Activated CD4-positive, alpha-beta T cell treated with anti-CD3 and anti-CD28 coated beads, Interleukin-2, amount 10 ng/mL, durations not matched to agents 24 days and 14 days (primary cell): ENCODE results near the gene PRLHR. TPM values are rescaled to one million over a fixed set of nuclear protein-coding genes. Genes with fewer than 3 reads are reported as not detected.

Source experiments
- DNase-seq: peaks from one replicate; pipeline ENCODE4 v3.0.0; 2022
- H3K27ac Mint-ChIP-seq: one replicate; pipeline ENCODE4 v1.8.0; 2022; ENCODE audit warnings: mild to moderate bottlenecking, mixed read lengths
- H3K27me3 Mint-ChIP-seq: one replicate; pipeline ENCODE4 v1.8.0; 2022; ENCODE audit warnings: mixed read lengths
- H3K36me3 Mint-ChIP-seq: one replicate; pipeline ENCODE4 v1.8.0; 2022; ENCODE audit warnings: low read depth, mild to moderate bottlenecking, mixed read lengths
- H3K4me1 Mint-ChIP-seq: one replicate; pipeline ENCODE4 v1.8.0; 2021; ENCODE audit warnings: mixed read lengths
- H3K4me3 Mint-ChIP-seq: one replicate; pipeline ENCODE4 v1.8.0; 2022; ENCODE audit warnings: mild to moderate bottlenecking, moderate library complexity, mixed read lengths
- H3K9me3 Mint-ChIP-seq: one replicate; pipeline ENCODE4 v1.8.0; 2021; ENCODE audit warnings: mixed read lengths
- intact Hi-C: fragments of 100-400 bp; cut with micrococcal nuclease; formaldehyde crosslinking; loops from one replicate; pipeline ENCODE4 v1.15.1; 2023
- total RNA-seq: library from RNA; stranded (reverse); gene quantifications from 2 replicates; pipeline ENCODE4 v1.2.3, GENCODE V29; 2022

Gene PRLHR
- total RNA-seq, 1 donor from 2014 or later: not detected

DNA sequence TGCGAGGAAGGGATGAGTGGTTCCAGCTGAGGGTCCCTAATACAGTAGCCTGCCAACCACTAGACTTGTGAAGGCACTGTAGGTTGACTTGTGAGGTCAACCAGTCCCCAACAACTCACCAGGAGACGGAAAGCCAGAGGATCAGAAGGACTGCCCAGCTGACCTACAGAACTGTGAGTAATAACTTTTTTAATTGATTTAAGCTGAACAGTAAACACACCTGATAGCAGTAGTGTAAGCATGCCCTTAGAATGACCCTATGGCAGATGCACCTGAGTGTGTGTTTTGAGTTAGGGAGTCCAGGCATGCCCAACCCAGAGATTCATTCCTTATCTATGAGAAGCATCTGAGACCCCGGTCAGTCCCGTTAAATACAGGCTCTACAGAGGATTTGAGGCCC lies 14.1 kb downstream of the PRLHR start:
- Mint-ChIP-seq H3K36me3 (no peaks in the 10 kb centered on the region), H3K4me3 (no peak overlapping the region), H3K27me3 (peaks cover 13% of the 10 kb centered on the region), H3K27ac (no peak overlapping the region), H3K9me3 (no peaks in the 10 kb centered on the region), H3K4me1 (no peaks in the 10 kb centered on the region)
- DNase-seq: no peak
- intact Hi-C loops: no loop called here

DNA sequence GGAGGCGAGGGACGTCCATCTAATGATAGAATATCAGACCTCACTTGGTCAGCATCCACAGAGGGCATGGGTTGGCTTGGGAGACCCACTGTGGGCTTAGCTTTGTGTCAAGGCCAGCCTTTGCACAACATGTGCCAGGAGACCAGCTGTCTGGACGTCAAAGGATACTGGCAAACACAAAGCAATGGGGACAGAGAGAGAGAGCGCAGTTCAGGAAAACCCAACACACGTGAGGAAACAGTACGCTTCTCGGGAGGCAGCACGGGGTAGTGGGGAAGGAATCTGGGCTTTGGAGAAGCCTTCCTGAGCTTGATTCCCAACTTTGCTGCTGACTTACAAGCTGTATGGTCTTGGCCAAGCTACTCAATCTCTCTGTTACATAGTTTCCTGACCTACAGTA lies 14.7 kb downstream of the PRLHR start:
- H3K36me3 Mint-ChIP-seq: no peaks in the 10 kb centered on the region
- no peaks in the 10 kb centered on the region for H3K4me1 Mint-ChIP-seq
- H3K27ac Mint-ChIP-seq: no peak overlapping the region
- no peak for DNase-seq
- no peak overlapping the region for H3K4me3 Mint-ChIP-seq
- no peaks in the 10 kb centered on the region for H3K9me3 Mint-ChIP-seq
- H3K27me3 Mint-ChIP-seq: peaks cover 13% of the 10 kb centered on the region
- intact Hi-C loops: no loop called here

DNA sequence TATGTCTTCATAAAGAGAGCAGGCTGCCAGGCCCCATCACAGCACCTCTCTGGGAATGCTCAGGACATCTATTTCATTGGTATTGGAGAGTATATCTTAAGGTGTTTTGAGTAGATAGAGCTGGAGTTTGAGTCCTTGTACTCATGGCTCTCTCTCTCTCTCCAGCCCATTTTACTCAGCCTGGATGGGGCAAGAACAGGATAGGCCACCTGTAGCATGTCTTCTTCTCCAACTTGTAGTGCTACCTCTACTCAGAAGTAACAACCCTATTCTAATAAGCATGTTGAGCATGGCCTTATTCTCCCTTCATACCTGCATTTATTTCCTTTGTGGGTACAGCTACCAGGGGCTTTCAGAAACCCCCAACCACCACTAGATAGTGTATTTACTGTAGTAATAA lies 21.9 kb downstream of the PRLHR start:
- H3K4me1 Mint-ChIP-seq: no peaks in the 10 kb centered on the region
- no peak overlapping the region for H3K4me3 Mint-ChIP-seq
- no peak overlapping the region for H3K27ac Mint-ChIP-seq
- intact Hi-C loops: no loop called here
- H3K9me3 Mint-ChIP-seq: no peaks in the 10 kb centered on the region
- H3K36me3 Mint-ChIP-seq: no peaks in the 10 kb centered on the region
- H3K27me3 Mint-ChIP-seq: peaks cover 7% of the 10 kb centered on the region
- DNase-seq: no peak

- DNase-seq: no peak
- no peak overlapping the region for H3K4me3 Mint-ChIP-seq
- intact Hi-C loops: no loop called here
- no peaks in the 10 kb centered on the region for H3K36me3 Mint-ChIP-seq
- H3K27ac Mint-ChIP-seq: no peak overlapping the region
- H3K4me1 Mint-ChIP-seq: no peaks in the 10 kb centered on the region
- no peaks in the 10 kb centered on the region for H3K9me3 Mint-ChIP-seq
- peaks cover 3% of the 10 kb centered on the region for H3K27me3 Mint-ChIP-seq
These were observed 23.0 kb downstream of the PRLHR start for GRCh38 chr10:118572256-118573041.

- Mint-ChIP-seq H3K4me1 (no peaks in the 10 kb centered on the region), H3K27ac (no peak overlapping the region), H3K27me3 (peaks cover 3% of the 10 kb centered on the region), H3K4me3 (no peak overlapping the region), H3K36me3 (no peaks in the 10 kb centered on the region), H3K9me3 (no peaks in the 10 kb centered on the region)
- DNase-seq: peak; percentile 44
- intact Hi-C loops: no loop called here
These were observed 24.3 kb downstream of the PRLHR start for GRCh38 chr10:118571123-118571522.

DNA sequence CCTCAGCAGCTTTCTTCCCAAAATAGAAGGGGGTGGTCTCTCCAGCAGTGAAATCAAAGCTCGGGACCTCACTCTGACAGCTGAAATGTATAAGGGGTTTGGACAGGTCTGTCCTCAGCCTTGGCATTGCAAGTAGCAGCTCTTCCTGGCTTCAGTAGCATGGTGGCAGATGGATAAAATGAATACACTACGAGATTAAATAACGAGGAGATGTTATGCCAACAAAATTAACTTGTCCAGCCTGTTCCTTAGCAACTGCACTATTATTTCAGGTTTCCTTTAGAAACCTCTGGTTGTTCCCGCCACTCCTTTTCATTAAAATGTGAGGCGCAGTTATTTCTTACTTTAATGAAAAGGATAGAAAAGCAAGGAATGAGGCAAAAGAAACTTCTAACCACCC lies 24.9 kb downstream of the PRLHR start:
- H3K27ac Mint-ChIP-seq: no peak overlapping the region
- DNase-seq: peak; percentile 40
- H3K27me3 Mint-ChIP-seq: peaks cover 3% of the 10 kb centered on the region
- no peaks in the 10 kb centered on the region for H3K36me3 Mint-ChIP-seq
- intact Hi-C loops: no loop called here
- H3K4me3 Mint-ChIP-seq: no peak overlapping the region
- no peaks in the 10 kb centered on the region for H3K9me3 Mint-ChIP-seq
- H3K4me1 Mint-ChIP-seq: no peaks in the 10 kb centered on the region

DNA sequence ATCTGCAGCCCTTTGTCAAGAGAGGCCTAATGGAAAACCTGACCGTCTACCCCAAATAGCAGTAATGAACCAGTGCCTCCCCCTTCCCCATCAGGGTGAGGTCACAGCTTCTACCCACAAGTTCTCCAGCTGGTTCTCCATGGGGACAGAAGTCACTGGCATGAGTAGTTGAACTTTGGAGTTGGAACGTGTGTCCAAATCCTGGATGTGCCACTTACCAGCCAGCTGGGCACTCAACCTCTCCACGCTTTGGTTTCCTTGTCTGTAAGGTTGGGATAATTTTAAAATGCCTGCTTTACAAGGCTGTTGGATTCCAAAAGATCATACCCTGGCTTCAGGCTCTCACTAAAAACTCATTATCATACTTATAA lies 25.6 kb downstream of the PRLHR start:
- intact Hi-C loops: loop anchor here (5.0 kb wide), 1 partner anchor 457 kb away; the partner anchor contains the start of gene NANOS1
- Mint-ChIP-seq H3K36me3 (no peaks in the 10 kb centered on the region), H3K9me3 (no peaks in the 10 kb centered on the region), H3K27me3 (peaks cover 3% of the 10 kb centered on the region), H3K4me1 (no peaks in the 10 kb centered on the region), H3K27ac (no peak overlapping the region), H3K4me3 (no peak overlapping the region)
- DNase-seq: no peak

- H3K4me1 Mint-ChIP-seq: no peaks in the 10 kb centered on the region
- no peaks in the 10 kb centered on the region for H3K27me3 Mint-ChIP-seq
- no peaks in the 10 kb centered on the region for H3K9me3 Mint-ChIP-seq
- H3K4me3 Mint-ChIP-seq: no peak overlapping the region
- H3K27ac Mint-ChIP-seq: no peak overlapping the region
- intact Hi-C loops: loop anchor here (5.0 kb wide), 1 partner anchor 458 kb away; the partner anchor contains the start of gene NANOS1
- no peaks in the 10 kb centered on the region for H3K36me3 Mint-ChIP-seq
- DNase-seq: peak; percentile 55
These were observed 26.1 kb downstream of the PRLHR start for GRCh38 chr10:118569241-118569881.

DNA sequence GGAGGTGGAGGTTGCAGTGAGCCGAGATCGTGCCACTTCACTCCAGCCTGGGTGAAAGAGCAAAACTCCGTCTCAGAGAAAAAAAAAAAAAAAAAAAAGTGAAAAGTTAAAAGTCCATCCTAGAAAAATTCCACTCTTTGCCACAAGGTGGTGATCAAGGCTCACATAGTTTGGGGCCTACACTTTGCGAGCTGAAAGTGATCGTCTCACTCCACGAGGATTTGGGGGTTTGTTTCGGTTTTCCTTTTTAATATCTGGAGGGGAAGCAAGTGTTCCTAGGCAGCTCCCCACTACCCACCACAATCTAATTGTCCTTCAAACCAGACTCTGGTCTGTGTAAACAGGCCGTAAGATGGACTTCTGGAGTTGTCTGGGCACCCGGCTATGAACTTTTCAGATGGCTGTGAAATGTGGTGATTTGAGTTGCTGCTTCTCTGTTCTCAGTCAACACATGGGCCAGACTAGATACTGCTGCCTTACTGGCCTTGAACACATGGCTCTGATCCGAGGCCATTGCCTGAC lies 27.1 kb downstream of the PRLHR start:
- Mint-ChIP-seq H3K36me3 (no peaks in the 10 kb centered on the region), H3K27ac (no peak overlapping the region), H3K4me3 (no peak overlapping the region), H3K4me1 (no peaks in the 10 kb centered on the region), H3K27me3 (peaks cover 8% of the 10 kb centered on the region), H3K9me3 (no peaks in the 10 kb centered on the region)
- DNase-seq: peak; percentile 90
- intact Hi-C loops: loop anchor here (1.0 to 5.0 kb wide), 3 partner anchors 153 to 459 kb away; partner anchors contain the start of gene NANOS1

DNA sequence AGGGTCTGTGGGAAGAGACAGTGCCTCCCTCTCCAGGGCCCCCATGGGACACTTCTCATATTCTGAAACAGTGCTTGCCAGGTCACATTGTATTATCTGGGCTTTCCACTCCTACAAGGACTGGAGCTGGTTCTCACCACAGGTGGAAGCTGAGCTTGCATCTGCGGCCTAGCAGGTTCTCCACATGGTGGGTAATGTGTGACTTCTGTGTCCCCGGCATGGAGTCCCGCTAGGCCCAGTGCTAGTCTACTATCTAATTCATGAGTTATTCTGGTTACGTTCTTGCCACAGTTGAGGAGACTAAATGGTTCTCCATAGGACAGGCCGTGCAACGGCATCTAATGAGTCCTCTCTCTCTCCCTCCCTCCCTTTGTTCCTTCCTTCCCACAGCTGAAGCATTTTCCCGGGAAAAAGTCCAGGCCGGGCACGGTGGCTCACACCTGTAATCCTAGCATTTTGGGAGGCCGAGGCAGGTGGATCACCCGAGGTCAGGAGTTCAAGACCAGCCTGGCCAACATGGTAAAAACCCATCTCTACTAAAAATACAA lies 27.7 kb downstream of the PRLHR start:
- Mint-ChIP-seq H3K36me3 (no peaks in the 10 kb centered on the region), H3K27me3 (peaks cover 11% of the 10 kb centered on the region), H3K27ac (no peak overlapping the region), H3K4me1 (no peaks in the 10 kb centered on the region), H3K4me3 (no peak overlapping the region), H3K9me3 (no peaks in the 10 kb centered on the region)
- no peak for DNase-seq
- intact Hi-C loops: loop anchor here (1.0 to 5.0 kb wide), 3 partner anchors 154 to 460 kb away; partner anchors contain the start of gene NANOS1

- H3K27ac Mint-ChIP-seq: no peak overlapping the region
- H3K36me3 Mint-ChIP-seq: no peaks in the 10 kb centered on the region
- H3K4me3 Mint-ChIP-seq: no peak overlapping the region
- intact Hi-C loops: loop anchor here (5.0 kb wide), 1 partner anchor 460 kb away; the partner anchor contains the start of gene NANOS1
- peak; percentile 43 for DNase-seq
- no peaks in the 10 kb centered on the region for H3K9me3 Mint-ChIP-seq
- H3K4me1 Mint-ChIP-seq: no peaks in the 10 kb centered on the region
- H3K27me3 Mint-ChIP-seq: peaks cover 16% of the 10 kb centered on the region
These were observed 28.5 kb downstream of the PRLHR start for GRCh38 chr10:118566911-118567310.

DNA sequence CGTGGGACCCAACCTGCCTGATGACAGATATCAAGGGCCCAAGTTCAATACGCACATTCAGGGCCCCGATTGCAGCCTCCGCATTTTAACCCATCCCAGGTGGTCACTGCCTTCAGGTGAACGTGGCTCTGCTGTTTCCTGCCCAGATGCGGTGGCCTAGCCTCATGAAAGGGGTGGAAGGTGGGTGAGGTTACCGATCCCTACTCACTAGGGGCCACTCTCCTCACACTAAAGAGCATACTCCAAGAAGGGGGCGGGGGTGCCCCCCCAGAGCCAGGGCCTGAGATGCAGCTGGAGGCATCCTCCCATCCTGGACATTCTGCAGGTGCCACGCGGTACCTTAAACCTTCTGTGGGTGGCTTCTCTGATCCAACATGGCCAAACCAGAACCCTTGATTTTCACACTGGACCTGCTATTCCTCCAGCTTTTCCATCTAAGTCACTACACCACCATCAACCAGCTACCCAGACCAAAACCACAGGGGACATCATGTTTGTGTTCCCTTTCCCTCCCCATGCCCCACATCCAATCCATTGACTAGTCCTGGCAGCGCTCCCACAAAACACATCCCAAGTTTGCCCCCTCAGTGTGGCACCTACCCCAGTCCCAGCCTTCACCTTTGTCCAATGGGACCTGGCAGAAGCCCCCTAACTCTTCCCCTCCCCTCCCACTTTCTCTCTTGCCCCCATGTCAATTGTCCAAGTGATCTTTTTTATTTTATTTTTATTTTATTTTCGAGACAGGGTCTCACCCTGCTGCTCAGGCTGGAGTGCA lies 30.0 kb downstream of the PRLHR start:
- intact Hi-C loops: loop anchor here (5.0 kb wide), 1 partner anchor 462 kb away; the partner anchor contains the start of gene NANOS1
- no peak overlapping the region for H3K4me3 Mint-ChIP-seq
- H3K27me3 Mint-ChIP-seq: peaks cover 25% of the 10 kb centered on the region
- H3K36me3 Mint-ChIP-seq: no peaks in the 10 kb centered on the region
- no peaks in the 10 kb centered on the region for H3K9me3 Mint-ChIP-seq
- no peak overlapping the region for H3K27ac Mint-ChIP-seq
- DNase-seq: peak; percentile 52
- H3K4me1 Mint-ChIP-seq: no peaks in the 10 kb centered on the region

- DNase-seq: no peak
- no peaks in the 10 kb centered on the region for H3K9me3 Mint-ChIP-seq
- H3K27me3 Mint-ChIP-seq: peaks cover 25% of the 10 kb centered on the region
- H3K36me3 Mint-ChIP-seq: no peaks in the 10 kb centered on the region
- H3K4me1 Mint-ChIP-seq: no peaks in the 10 kb centered on the region
- H3K4me3 Mint-ChIP-seq: no peak overlapping the region
- intact Hi-C loops: loop anchor here (5.0 kb wide), 1 partner anchor 463 kb away; the partner anchor contains the start of gene NANOS1
- no peak overlapping the region for H3K27ac Mint-ChIP-seq
These were observed 30.8 kb downstream of the PRLHR start for GRCh38 chr10:118564652-118565051.
